Measurements from ENCODE around the gene M1AP.

M1AP gene

DNA sequence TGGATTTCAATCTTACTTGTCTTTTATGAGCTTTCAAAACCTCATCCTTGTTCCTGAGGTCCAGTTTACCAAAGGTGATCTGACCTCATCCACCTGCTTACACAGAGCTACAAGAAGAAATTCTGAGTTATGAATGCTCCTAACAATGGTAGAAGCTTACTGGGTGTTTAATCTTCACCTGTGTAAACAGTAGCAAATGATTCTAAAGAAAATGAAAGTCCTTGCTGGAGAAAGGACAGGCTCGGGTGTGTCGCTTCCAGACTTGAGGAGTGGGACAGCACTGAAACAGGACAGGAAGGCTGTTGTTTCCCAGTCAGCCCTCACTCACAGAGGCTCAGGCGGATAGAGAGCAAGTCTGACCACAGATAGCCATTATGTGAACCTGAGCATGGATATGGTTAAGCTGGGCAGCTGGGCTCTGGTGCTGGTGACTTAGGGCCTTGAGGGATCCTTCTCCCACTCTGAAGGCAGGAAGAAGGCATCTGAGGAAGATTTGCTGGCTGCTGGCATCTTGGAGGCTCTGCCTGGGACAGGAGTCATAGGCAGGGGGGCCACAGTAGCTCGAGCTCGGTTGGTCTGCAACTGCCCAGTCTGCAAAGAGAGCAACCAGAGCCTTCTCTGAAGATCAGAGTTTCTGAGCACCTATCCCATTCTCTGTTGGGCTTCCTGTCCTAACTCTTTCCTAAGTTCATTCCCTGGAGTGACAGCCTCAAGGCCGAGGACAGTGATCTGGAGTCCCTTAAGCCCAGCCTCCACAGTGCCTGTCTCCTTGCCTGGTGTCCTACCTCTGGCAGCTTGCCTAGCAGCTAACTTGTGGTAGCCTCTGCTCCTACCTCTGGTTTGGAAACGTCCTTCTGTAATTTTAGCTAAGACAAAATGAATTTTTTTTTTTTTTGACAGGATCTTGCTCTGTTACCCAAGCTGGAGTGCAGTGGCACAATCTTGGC, 89.6 kb downstream of the M1AP start:
- no peaks in the 10 kb centered on the region for H3F3A ChIP-seq (ENCODE audit: control insufficient read depth, insufficient read depth)
- H3K27me3 ChIP-seq (ENCODE audit: control insufficient read depth, low read length) = peaks cover 17% of the 10 kb centered on the region
- H3K9me2 ChIP-seq (replicated peaks; ENCODE audit: control insufficient read depth, low read length) = no peaks in the 10 kb centered on the region
- H3K27ac ChIP-seq (ENCODE audit: low read depth, low read length) = no peak overlapping the region
- H3K4me2 ChIP-seq (ENCODE audit: low read length) = no peak overlapping the region
- no peak overlapping the region for H3K4me3 ChIP-seq (ENCODE audit: low read length)
- H3K36me3 ChIP-seq (ENCODE audit: control insufficient read depth, low read length) = peaks cover 13% of the 10 kb centered on the region
- TF ChIP-seq, protein P1, sequence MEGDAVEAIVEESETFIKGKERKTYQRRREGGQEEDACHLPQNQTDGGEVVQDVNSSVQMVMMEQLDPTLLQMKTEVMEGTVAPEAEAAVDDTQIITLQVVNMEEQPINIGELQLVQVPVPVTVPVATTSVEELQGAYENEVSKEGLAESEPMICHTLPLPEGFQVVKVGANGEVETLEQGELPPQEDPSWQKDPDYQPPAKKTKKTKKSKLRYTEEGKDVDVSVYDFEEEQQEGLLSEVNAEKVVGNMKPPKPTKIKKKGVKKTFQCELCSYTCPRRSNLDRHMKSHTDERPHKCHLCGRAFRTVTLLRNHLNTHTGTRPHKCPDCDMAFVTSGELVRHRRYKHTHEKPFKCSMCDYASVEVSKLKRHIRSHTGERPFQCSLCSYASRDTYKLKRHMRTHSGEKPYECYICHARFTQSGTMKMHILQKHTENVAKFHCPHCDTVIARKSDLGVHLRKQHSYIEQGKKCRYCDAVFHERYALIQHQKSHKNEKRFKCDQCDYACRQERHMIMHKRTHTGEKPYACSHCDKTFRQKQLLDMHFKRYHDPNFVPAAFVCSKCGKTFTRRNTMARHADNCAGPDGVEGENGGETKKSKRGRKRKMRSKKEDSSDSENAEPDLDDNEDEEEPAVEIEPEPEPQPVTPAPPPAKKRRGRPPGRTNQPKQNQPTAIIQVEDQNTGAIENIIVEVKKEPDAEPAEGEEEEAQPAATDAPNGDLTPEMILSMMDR (IDR thresholded peaks at IDR 0.05; ENCODE audit: low read depth, low read length, poor library complexity, severe bottlenecking) = no peak
- TF ChIP-seq EZH2phosphoT487 (IDR thresholded peaks at IDR 0.05; ENCODE audit: borderline replicate concordance, low read length) = no peak
- peaks cover 14% of the 10 kb centered on the region for H3K4me1 ChIP-seq (ENCODE audit: control insufficient read depth, low read length)
- peaks cover 17% of the 10 kb centered on the region for H3K79me2 ChIP-seq (ENCODE audit: control insufficient read depth, low read length)
- H3K9me3 ChIP-seq (ENCODE audit: control insufficient read depth, insufficient read depth, low read length) = no peaks in the 10 kb centered on the region
- H4K20me1 ChIP-seq (ENCODE audit: control insufficient read depth, insufficient read depth, low read depth, low read length) = no peaks in the 10 kb centered on the region; the same call in 1 of the 2 replicates

DNA sequence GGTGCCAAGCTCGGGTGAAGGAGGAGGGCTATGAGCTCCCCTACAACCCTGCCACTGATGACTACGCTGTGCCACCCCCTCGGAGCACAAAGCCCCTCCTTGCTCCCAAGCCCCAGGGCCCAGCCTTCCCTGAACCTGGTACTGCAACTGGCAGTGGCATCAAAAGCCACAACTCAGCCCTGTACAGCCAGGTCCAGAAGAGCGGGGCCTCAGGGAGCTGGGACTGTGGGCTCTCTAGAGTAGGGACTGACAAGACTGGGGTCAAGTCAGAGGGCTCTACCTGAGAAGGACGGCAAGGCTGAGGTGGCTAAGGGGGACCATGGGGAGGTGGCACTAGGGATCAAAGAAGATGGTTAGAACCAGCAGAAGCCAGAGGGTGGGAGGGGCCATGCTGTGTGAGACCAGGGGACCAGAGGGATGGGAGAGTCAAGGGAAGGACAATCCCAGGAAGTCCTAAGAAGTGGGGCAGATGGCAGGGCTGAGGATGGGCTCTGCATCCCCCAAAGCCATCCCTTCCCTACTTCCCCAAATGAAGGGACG, 91.2 kb downstream of the M1AP start:
- H3K27ac ChIP-seq (ENCODE audit: low read depth, low read length) = no peak overlapping the region
- no peak overlapping the region for H3K4me2 ChIP-seq (ENCODE audit: low read length)
- H3K4me3 ChIP-seq (ENCODE audit: low read length) = no peak overlapping the region
- H3K9me2 ChIP-seq (replicated peaks; ENCODE audit: control insufficient read depth, low read length) = no peaks in the 10 kb centered on the region
- H3K9me3 ChIP-seq (ENCODE audit: control insufficient read depth, insufficient read depth, low read length) = no peaks in the 10 kb centered on the region
- H4K20me1 ChIP-seq (ENCODE audit: control insufficient read depth, insufficient read depth, low read depth, low read length) = no peaks in the 10 kb centered on the region; the same call in 1 of the 2 replicates
- no peaks in the 10 kb centered on the region for H3F3A ChIP-seq (ENCODE audit: control insufficient read depth, insufficient read depth)
- H3K79me2 ChIP-seq (ENCODE audit: control insufficient read depth, low read length) = peaks cover 17% of the 10 kb centered on the region
- H3K27me3 ChIP-seq (ENCODE audit: control insufficient read depth, low read length) = peaks cover 14% of the 10 kb centered on the region
- TF ChIP-seq, protein P1 (IDR thresholded peaks at IDR 0.05; ENCODE audit: low read depth, low read length, poor library complexity, severe bottlenecking) = no peak
- no peak for TF ChIP-seq EZH2phosphoT487 (IDR thresholded peaks at IDR 0.05; ENCODE audit: borderline replicate concordance, low read length)
- H3K4me1 ChIP-seq (ENCODE audit: control insufficient read depth, low read length) = peaks cover 28% of the 10 kb centered on the region
- H3K36me3 ChIP-seq (ENCODE audit: control insufficient read depth, low read length) = peaks cover 13% of the 10 kb centered on the region

DNA sequence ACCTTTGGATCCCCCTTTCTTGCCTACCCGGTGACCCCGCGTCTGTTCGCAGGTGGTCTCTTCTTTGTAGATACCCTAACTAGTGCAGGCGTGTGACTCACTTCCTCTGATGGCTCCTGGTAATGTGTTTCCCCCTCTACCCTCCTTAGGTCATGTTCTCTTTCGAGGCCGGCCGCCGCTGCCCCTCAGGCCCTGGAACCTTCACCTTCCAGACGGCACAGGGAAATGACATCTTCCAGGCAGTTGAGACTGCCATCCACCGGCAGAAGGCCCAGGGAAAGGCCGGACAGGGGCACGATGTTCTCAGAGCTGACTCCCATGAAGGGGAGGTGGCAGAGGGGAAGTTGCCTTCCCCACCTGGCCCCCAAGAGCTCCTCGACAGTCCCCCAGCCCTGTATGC, 92.0 kb downstream of the M1AP start:
- no peak overlapping the region; the same call in 1 of the 2 replicates for H3K4me3 ChIP-seq (ENCODE audit: low read length)
- no peak for TF ChIP-seq EZH2phosphoT487 (IDR thresholded peaks at IDR 0.05; ENCODE audit: borderline replicate concordance, low read length)
- TF ChIP-seq, protein P1 (IDR thresholded peaks at IDR 0.05; ENCODE audit: low read depth, low read length, poor library complexity, severe bottlenecking) = no peak

More for the DNA sequence above, 92.0 kb downstream of the M1AP start:
- Histone ChIP-seq H3K27ac (ENCODE audit: low read depth, low read length) (no peak overlapping the region), H3K9me3 (ENCODE audit: control insufficient read depth, insufficient read depth, low read length) (no peaks in the 10 kb centered on the region), H3K79me2 (ENCODE audit: control insufficient read depth, low read length) (peaks cover 17% of the 10 kb centered on the region), H3F3A (ENCODE audit: control insufficient read depth, insufficient read depth) (no peaks in the 10 kb centered on the region), H3K36me3 (ENCODE audit: control insufficient read depth, low read length) (peaks cover 13% of the 10 kb centered on the region), H3K9me2 (replicated peaks; ENCODE audit: control insufficient read depth, low read length) (no peaks in the 10 kb centered on the region), H4K20me1 (ENCODE audit: control insufficient read depth, insufficient read depth, low read depth, low read length) (no peaks in the 10 kb centered on the region; the same call in 1 of the 2 replicates), H3K4me2 (ENCODE audit: low read length) (peak overlapping the region; percentile 87; the same call in 1 of the 2 replicates), H3K27me3 (ENCODE audit: control insufficient read depth, low read length) (peaks cover 13% of the 10 kb centered on the region), H3K4me1 (ENCODE audit: control insufficient read depth, low read length) (peaks cover 28% of the 10 kb centered on the region)
